Naive B cell (primary cell): Measurements from ENCODE around the gene PTN. TPM values are rescaled to one million over a fixed set of nuclear protein-coding genes. Genes with fewer than 3 reads are reported as not detected.

Source experiments
- ATAC-seq, 2 donors: fragments of 150-1000 bp; cut with Tn5 transposase; 2 replicates each; pipeline ENCODE4 v1.10.0; 2021; ENCODE audit warnings: low read depth in 2 of 2, mild to moderate bottlenecking in 2 of 2, moderate library complexity in 2 of 2
- DNase-seq: peaks from one replicate; pipeline ENCODE4 v3.0.0; 2022
- H3K27ac Mint-ChIP-seq, 6 donors: one replicate each; pipeline ENCODE4 v1.8.0; 2020 to 2022; ENCODE audit warnings: mild to moderate bottlenecking in 6 of 6, mixed read lengths in 6 of 6, moderate library complexity in 5 of 6, inconsistent platforms in 2 of 6
- H3K27me3 Mint-ChIP-seq, 3 donors: one replicate each; pipeline ENCODE4 v1.8.0; 2021 to 2022; ENCODE audit warnings: mixed read lengths in 3 of 3, mild to moderate bottlenecking in 1 of 3
- H3K36me3 Mint-ChIP-seq, 2 donors: one replicate each; pipeline ENCODE4 v1.8.0; 2020 to 2022; ENCODE audit warnings: mixed read lengths in 2 of 2, inconsistent platforms in 1 of 2, mild to moderate bottlenecking in 1 of 2
- H3K4me1 Mint-ChIP-seq, 3 donors: one replicate each; pipeline ENCODE4 v1.8.0; 2020 to 2022; ENCODE audit warnings: mixed read lengths in 3 of 3, inconsistent platforms in 1 of 3, mild to moderate bottlenecking in 1 of 3, moderate library complexity in 1 of 3
- H3K4me3 Mint-ChIP-seq, 8 donors: one replicate each; pipeline ENCODE4 v1.8.0; 2020 to 2022; ENCODE audit warnings: mild to moderate bottlenecking in 8 of 8, mixed read lengths in 8 of 8, moderate library complexity in 8 of 8, inconsistent platforms in 2 of 8
- H3K9me3 Mint-ChIP-seq, 7 donors: one replicate each; pipeline ENCODE4 v1.8.0; 2020 to 2022; ENCODE audit warnings: mixed read lengths in 7 of 7, mild to moderate bottlenecking in 5 of 7, inconsistent platforms in 2 of 7, moderate library complexity in 1 of 7
- polyA plus RNA-seq, 6 donors: library from polyadenylated mRNA; unstranded; fragments of 300-500 nt; fragmentation: Illumina TruSeq; gene quantifications; one replicate each; pipeline ENCODE4 v1.2.3, GENCODE V29; 2021; ENCODE audit warnings: low read depth in 6 of 6

Gene PTN
- polyA plus RNA-seq, 6 donors from 2014 or later: not detected

- H3K36me3 Mint-ChIP-seq: no peaks in the 10 kb centered on the region
- H3K27ac Mint-ChIP-seq: peak overlapping the region in 1 of 6 donors; percentile 9
- DNase-seq (no peak), ATAC-seq (no peak)
- no peaks in the 10 kb centered on the region for H3K4me1 Mint-ChIP-seq
- H3K27me3 Mint-ChIP-seq: peaks cover 0 to 7% (median 5%) of the 10 kb centered on the region in 3 donors
- H3K4me3 Mint-ChIP-seq: no peak overlapping the region
- peaks cover 0 to 9% (median 2%) of the 10 kb centered on the region in 7 donors for H3K9me3 Mint-ChIP-seq
Observed at GRCh38 chr7:137342828-137343261, 688 bp downstream of the PTN start.

- Mint-ChIP-seq H3K9me3 (peaks cover 0 to 15% (median 2%) of the 10 kb centered on the region in 7 donors), H3K4me1 (no peaks in the 10 kb centered on the region), H3K36me3 (no peaks in the 10 kb centered on the region), H3K27ac (no peak overlapping the region), H3K4me3 (no peak overlapping the region), H3K27me3 (peaks cover 0 to 7% (median 5%) of the 10 kb centered on the region in 3 donors)
- no peak for ATAC-seq
- no peak for DNase-seq
Observed at GRCh38 chr7:137342265-137342664, 1.3 kb downstream of the PTN start.

DNA sequence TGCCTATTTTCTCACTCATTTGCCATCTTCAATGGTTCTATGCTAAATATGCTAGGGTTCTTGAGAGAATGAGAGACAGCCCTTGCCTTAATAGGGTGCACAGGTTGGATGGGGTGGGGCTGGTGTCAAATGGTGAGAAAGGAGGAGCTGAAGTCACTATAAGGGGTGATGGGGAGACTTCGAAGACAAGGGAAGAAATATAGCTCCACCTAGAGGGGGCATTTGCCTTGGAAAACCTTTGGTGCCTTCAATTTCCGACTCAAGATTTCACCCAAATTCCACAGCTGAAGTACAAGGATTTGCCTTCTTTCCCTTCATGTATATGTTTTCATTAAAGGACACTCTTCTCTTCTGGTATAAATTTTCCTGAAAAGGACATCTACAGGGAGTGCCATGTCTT, 5.6 kb downstream of the PTN start:
- H3K27me3 Mint-ChIP-seq: peaks cover 0 to 1% (median 0%) of the 10 kb centered on the region in 3 donors
- no peak overlapping the region for H3K27ac Mint-ChIP-seq
- H3K4me1 Mint-ChIP-seq: no peaks in the 10 kb centered on the region
- no peak overlapping the region for H3K4me3 Mint-ChIP-seq
- ATAC-seq: no peak
- H3K9me3 Mint-ChIP-seq: peaks cover 0 to 14% (median 5%) of the 10 kb centered on the region in 7 donors
- no peaks in the 10 kb centered on the region for H3K36me3 Mint-ChIP-seq
- DNase-seq: no peak

DNA sequence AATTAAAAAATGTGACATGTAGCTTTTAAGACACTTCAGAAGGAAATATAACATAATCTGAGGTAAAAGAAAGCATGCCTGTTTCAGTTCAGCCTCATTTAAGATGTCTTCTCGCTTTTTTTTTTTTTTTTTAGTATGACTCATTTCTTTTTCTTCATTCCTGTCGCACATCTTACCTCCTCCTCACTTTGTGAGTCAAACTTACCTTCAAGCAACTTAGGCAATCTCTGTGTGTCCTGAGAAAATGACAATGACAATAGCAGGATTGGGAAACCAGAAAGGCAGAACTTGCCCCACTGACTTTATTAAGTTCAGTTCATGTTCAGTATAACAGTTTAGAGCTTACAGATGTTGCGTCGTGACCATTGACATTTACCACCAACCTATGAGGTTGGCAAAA, 7.7 kb downstream of the PTN start:
- peaks cover 0 to 15% (median 5%) of the 10 kb centered on the region in 7 donors for H3K9me3 Mint-ChIP-seq
- no peak overlapping the region for H3K27ac Mint-ChIP-seq
- no peaks in the 10 kb centered on the region for H3K27me3 Mint-ChIP-seq
- DNase-seq: no peak
- ATAC-seq: no peak
- no peak overlapping the region for H3K4me3 Mint-ChIP-seq
- H3K4me1 Mint-ChIP-seq: no peaks in the 10 kb centered on the region
- no peaks in the 10 kb centered on the region for H3K36me3 Mint-ChIP-seq

- no peak for DNase-seq
- Mint-ChIP-seq H3K27ac (no peak overlapping the region), H3K9me3 (peaks cover 0 to 29% (median 5%) of the 10 kb centered on the region in 7 donors), H3K4me1 (no peaks in the 10 kb centered on the region), H3K27me3 (no peaks in the 10 kb centered on the region), H3K36me3 (no peaks in the 10 kb centered on the region), H3K4me3 (no peak overlapping the region)
- no peak for ATAC-seq
Observed at GRCh38 chr7:137331378-137331777, 12.2 kb downstream of the PTN start.

DNA sequence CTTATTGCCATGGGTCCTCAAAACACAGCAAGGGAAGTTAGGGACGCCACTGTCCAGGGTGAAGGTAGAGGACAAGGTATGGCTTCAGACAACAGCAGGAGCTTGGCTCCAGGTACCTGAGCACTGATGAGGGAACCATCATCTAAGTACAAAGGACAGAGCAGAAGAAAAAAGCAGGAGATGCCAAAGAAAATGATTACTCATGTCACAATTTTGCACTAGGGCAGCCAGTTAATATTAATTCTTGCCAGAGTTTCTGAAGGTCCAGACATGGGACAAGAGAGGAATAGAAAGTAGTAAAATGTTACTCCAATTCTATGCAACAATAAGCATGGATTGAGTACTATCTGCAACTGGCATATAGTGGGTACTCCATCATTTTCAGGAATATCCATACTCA, 14.1 kb downstream of the PTN start:
- Mint-ChIP-seq H3K27ac (no peak overlapping the region), H3K36me3 (no peaks in the 10 kb centered on the region), H3K27me3 (no peaks in the 10 kb centered on the region), H3K9me3 (peaks cover 0 to 23% (median 5%) of the 10 kb centered on the region in 7 donors), H3K4me1 (no peaks in the 10 kb centered on the region), H3K4me3 (no peak overlapping the region)
- ATAC-seq (no peak), DNase-seq (no peak)

- Mint-ChIP-seq H3K27ac (no peak overlapping the region), H3K36me3 (no peaks in the 10 kb centered on the region), H3K4me1 (no peaks in the 10 kb centered on the region), H3K27me3 (no peaks in the 10 kb centered on the region), H3K4me3 (no peak overlapping the region), H3K9me3 (peaks cover 0 to 22% (median 5%) of the 10 kb centered on the region in 7 donors)
- no peak for ATAC-seq
- no peak for DNase-seq
Observed at GRCh38 chr7:137328373-137329120, 15.0 kb downstream of the PTN start.

DNA sequence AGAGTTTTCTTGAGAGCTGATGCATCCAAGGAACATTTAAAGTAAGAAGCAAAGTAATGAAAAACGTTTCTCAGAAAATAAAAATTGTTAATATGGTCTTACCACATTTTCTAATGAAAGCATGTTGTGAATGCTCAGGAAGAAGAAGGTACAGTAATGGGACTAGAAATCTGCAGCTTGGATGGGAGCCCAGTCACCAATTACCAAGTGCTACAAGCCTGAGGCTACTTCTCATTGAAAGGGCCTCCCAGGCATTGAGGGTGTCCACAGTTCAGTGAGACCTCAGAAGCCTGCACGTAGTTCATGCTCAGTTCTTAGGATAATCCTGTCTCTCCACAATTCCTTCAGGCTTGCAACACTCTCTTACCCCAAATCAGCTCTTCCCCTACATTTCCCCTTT, 17.6 kb downstream of the PTN start:
- Mint-ChIP-seq H3K9me3 (peaks cover 0 to 22% (median 4%) of the 10 kb centered on the region in 7 donors), H3K27ac (peak overlapping the region in 1 of 6 donors; percentile 2), H3K36me3 (no peaks in the 10 kb centered on the region), H3K4me3 (no peak overlapping the region), H3K27me3 (no peaks in the 10 kb centered on the region), H3K4me1 (no peaks in the 10 kb centered on the region)
- ATAC-seq (no peak), DNase-seq (no peak)

DNA sequence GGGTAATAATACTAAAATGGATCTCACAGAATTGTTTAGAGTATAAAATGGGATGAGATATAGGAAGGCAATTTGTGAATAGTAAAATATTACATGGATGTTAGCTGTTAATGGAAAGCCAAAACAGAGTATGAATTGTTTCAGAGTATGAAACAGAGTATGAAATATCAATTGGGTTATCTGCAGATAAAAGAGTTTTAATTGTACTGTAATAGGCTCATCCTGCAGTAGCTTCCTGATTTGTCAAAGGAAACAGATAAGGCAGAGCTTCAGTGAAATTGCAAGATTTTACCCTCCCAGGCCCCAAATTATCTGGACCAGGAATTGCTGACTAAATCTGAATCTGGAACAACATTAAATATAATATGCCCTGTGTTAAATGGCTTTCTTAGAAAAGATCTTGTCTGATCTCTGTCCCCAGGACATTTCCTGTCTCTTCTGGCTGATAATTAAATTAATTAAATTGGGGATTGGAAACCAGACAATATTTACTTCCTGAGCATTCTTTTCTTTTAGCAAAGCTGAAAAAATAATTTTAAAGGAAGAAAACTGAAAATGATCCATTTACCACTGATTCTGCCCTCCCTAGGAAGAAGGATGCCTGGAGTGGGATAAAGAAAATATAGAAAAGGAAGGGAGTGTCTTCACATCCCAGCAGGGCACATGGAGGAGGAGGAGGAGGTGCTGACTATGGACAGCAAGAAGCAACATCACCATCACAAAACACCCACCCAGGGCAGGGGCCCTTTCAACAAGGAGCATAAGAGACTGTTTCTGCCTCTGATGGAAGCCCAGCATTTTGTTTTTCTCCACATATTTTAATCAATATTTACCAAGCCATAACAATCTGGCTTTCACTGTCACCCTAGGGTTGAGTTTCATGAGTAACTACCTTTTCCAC, 18.5 kb downstream of the PTN start:
- Mint-ChIP-seq H3K4me3 (no peak overlapping the region), H3K4me1 (no peaks in the 10 kb centered on the region), H3K36me3 (no peaks in the 10 kb centered on the region), H3K27ac (no peak overlapping the region), H3K9me3 (peaks cover 0 to 20% (median 4%) of the 10 kb centered on the region in 7 donors), H3K27me3 (no peaks in the 10 kb centered on the region)
- no peak for DNase-seq
- no peak for ATAC-seq

DNA sequence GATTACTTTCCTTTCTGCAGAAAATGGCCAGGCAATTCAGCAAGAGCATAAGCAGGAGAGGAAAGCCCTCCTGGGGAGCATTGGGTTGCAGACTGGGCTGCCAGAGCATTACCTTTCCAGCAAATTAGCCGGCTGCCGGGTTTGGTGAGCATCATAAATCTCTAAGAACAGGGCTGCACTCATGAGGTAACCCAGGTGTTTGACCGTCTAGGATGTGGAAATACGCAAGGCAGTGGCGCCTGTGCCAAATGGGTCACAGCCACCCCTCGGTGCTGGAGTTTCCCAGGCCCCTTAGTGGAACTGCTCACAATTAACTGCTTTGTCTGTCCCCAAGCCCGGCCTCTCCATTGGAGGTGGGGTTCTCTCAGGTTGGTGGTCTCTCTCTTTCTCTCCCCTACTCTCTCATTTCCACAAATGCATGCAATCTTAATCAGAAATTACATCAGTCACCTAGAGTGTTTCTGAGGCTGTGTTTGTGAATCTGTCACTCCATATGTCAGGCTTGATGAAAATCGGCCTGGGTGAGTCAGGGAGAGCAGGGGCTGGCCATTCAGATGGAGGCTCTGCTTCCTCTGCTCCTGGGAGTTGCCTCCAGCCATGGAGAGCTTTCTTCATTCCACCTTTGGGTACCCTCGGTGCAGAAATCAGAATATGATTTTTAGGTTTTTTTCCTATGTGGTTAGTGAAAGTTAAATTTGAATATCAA, 26.7 kb downstream of the PTN start:
- H3K27me3 Mint-ChIP-seq: no peaks in the 10 kb centered on the region
- no peaks in the 10 kb centered on the region for H3K36me3 Mint-ChIP-seq
- no peak overlapping the region for H3K27ac Mint-ChIP-seq
- H3K9me3 Mint-ChIP-seq: peaks cover 0 to 12% (median 6%) of the 10 kb centered on the region in 7 donors
- ATAC-seq (no peak), DNase-seq (no peak)
- no peak overlapping the region for H3K4me3 Mint-ChIP-seq
- H3K4me1 Mint-ChIP-seq: no peaks in the 10 kb centered on the region

GRCh38 chr7:137313201-137313600, 30.3 kb downstream of the PTN start:
- no peak overlapping the region for H3K4me3 Mint-ChIP-seq
- DNase-seq (no peak), ATAC-seq (no peak)
- peaks cover 0 to 11% (median 6%) of the 10 kb centered on the region in 7 donors for H3K9me3 Mint-ChIP-seq
- no peaks in the 10 kb centered on the region for H3K27me3 Mint-ChIP-seq
- no peaks in the 10 kb centered on the region for H3K36me3 Mint-ChIP-seq
- no peaks in the 10 kb centered on the region for H3K4me1 Mint-ChIP-seq
- no peak overlapping the region for H3K27ac Mint-ChIP-seq

DNA sequence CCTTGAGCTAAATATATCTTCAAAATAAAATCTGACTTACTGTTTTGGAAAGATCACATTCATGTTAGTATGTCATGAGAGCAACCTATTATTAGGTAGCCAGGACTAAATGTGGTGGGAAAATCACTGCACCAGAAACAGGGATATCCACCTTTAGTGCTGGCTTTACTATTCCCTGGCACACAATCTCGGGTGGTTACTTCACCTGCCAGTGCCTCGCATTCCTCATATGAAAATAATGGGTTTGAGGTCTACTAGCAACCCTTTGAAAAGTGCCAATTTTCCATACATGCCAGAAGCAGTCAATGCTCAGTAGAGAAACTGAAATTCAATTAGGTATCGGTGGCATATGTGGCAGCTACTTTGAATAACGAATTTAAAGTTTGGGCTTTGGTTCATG, 36.8 kb downstream of the PTN start:
- Mint-ChIP-seq H3K27ac (no peak overlapping the region), H3K27me3 (no peaks in the 10 kb centered on the region), H3K9me3 (peaks cover 0 to 6% (median 3%) of the 10 kb centered on the region in 7 donors), H3K36me3 (no peaks in the 10 kb centered on the region), H3K4me1 (no peaks in the 10 kb centered on the region), H3K4me3 (no peak overlapping the region)
- DNase-seq (no peak), ATAC-seq (no peak)

DNA sequence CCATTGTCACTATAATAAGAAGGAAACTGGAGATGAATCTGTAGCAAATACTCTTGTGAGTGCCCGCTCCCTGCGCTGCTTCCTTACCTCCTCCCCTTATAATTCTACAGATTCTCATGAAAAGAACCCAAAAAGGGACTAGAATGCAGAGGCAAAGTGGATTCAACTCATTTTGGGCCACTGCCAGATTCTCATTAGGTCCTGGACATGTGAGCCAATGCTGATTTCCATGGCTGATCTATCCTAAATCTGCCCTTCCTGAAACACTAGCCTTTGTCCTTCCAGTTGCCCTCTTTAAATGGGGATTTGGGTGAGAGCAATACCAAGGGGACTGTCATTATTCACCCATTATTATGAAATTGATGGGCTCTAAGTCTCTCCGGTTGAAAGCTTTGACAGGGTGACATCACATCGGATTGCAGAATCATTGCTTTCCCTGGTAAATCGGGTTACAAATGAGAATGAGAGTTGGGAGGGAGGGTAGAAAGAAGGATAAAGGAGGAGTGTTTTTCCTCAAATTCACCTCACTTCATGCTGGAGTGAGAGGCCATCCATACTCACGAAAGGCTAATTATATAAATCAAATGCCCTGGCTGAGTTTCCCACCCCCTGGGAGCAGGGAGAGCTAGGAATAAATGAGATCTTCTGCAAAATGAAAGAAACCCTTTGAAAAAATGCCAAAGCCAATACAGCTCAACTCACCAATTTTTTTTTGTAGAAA, 37.5 kb downstream of the PTN start:
- DNase-seq (no peak), ATAC-seq (no peak)
- no peak overlapping the region for H3K27ac Mint-ChIP-seq
- no peaks in the 10 kb centered on the region for H3K36me3 Mint-ChIP-seq
- no peak overlapping the region for H3K4me3 Mint-ChIP-seq
- H3K27me3 Mint-ChIP-seq: no peaks in the 10 kb centered on the region
- H3K9me3 Mint-ChIP-seq: peaks cover 0 to 6% (median 3%) of the 10 kb centered on the region in 7 donors
- no peaks in the 10 kb centered on the region for H3K4me1 Mint-ChIP-seq
